Endothelial cell of umbilical vein (primary cell): ENCODE measurements around the gene NOP58. TPM values are rescaled to one million over a fixed set of nuclear protein-coding genes. Genes with fewer than 3 reads are reported as not detected.

Source experiments
- BruUV-seq: library from RNA; stranded (reverse); fragments of 400-500 nt; replicated peaks from 2 replicates; lab custom pipeline; 2021; lab: Mats Ljungman, UMichigan
- CTCF ChIA-PET: fragments of 300-600, 350-600 bp; sonication (Branson Sonifier 250); formaldehyde crosslinking; loops from one replicate; lab custom pipeline; 2021; ENCODE audit warnings: antibody characterized with exemption, inconsistent platforms; lab: Charles Lee
- POLR2A ChIA-PET: fragments of 300-600, 350-600 bp; sonication (Branson Sonifier 250); formaldehyde crosslinking; loops from one replicate; lab custom pipeline; 2021; ENCODE audit warnings: antibody characterized with exemption, inconsistent platforms; lab: Charles Lee
- DNase-seq: peaks from one replicate; pipeline ENCODE4 v3.0.0-alpha.2; 2011; ENCODE audit warnings: low read depth, low spot score
- FAIRE-seq: peaks from 2 replicates; lab custom pipeline; 2011; peaks lifted over from hg19 to GRCh38; lab: Jason Lieb, UNC
- H2AFZ ChIP-seq: 2 replicates; pipeline ENCODE4 v1.6.0; 2012; ENCODE audit warnings: low read depth, low read length, control low read depth, inconsistent platforms
- H3K27ac ChIP-seq: 2 replicates; pipeline ENCODE4 v1.5.1; 2011; ENCODE audit warnings: low read depth, mild to moderate bottlenecking, control low read depth, low read length, moderate library complexity; ENCODE audit not compliant: insufficient read depth
- H3K27me3 ChIP-seq, 2 experiments: 2 replicates each; pipeline versions ENCODE4 v1.6.0 to v1.6.1; 2011; ENCODE audit warnings: low read length in 2 of 2, mixed read lengths in 1 of 2; ENCODE audit not compliant: control insufficient read depth in 2 of 2, insufficient read depth in 2 of 2
- H3K36me3 ChIP-seq, 2 experiments: 2 replicates in 1 of 2; 3 replicates in 1 of 2; pipeline ENCODE4 v1.5.1; 2011; ENCODE audit warnings: low read length in 2 of 2, mild to moderate bottlenecking in 1 of 2, moderate library complexity in 1 of 2; ENCODE audit not compliant: control insufficient read depth in 2 of 2, insufficient read depth in 2 of 2; ENCODE audit errors: extremely low read depth in 1 of 2
- H3K4me1 ChIP-seq: 3 replicates; pipeline ENCODE4 v1.5.1; 2011; ENCODE audit warnings: mild to moderate bottlenecking, low read length; ENCODE audit not compliant: control insufficient read depth, insufficient read depth; ENCODE audit errors: extremely low read depth
- H3K4me2 ChIP-seq: 2 replicates; pipeline ENCODE4 v1.6.1; 2011; ENCODE audit warnings: low read length, control low read depth, mixed read lengths; ENCODE audit not compliant: insufficient read depth
- H3K4me3 ChIP-seq, 3 experiments: fragments of 200-600 bp in 1 of 3; sonication (generic), shearing (Covaris generic) in 1 of 3; replicated peaks in 1 of 3; 2 replicates each; pipeline ENCODE4 v1.5.1; 2011 to 2016; ENCODE audit warnings: control low read depth in 3 of 3, low read length in 3 of 3, mild to moderate bottlenecking in 2 of 3, inconsistent platforms in 1 of 3, low read depth in 1 of 3, moderate library complexity in 1 of 3; ENCODE audit not compliant: insufficient read depth in 1 of 3
- H3K79me2 ChIP-seq: 2 replicates; pipeline ENCODE4 v1.6.0; 2012; ENCODE audit warnings: low read length, inconsistent platforms; ENCODE audit not compliant: control insufficient read depth, insufficient read depth
- H3K9ac ChIP-seq: replicated peaks from 2 replicates; pipeline ENCODE3; 2011; ENCODE audit warnings: low read length, control low read depth; ENCODE audit not compliant: insufficient read depth; ENCODE audit errors: extremely low read depth
- H3K9me1 ChIP-seq: replicated peaks from 3 replicates; pipeline ENCODE4 v1.6.0; 2011; ENCODE audit warnings: mild to moderate bottlenecking, low read length; ENCODE audit not compliant: control insufficient read depth, insufficient read depth; ENCODE audit errors: extremely low read depth
- H3K9me3 ChIP-seq: replicated peaks from 2 replicates; pipeline ENCODE4 v1.5.1; 2012; ENCODE audit warnings: low read length, inconsistent platforms; ENCODE audit not compliant: control insufficient read depth, insufficient read depth
- H4K20me1 ChIP-seq: replicated peaks from 2 replicates; pipeline ENCODE3; 2011; ENCODE audit warnings: mild to moderate bottlenecking, low read length; ENCODE audit not compliant: control insufficient read depth, insufficient read depth; ENCODE audit errors: extremely low read depth
- CTCF ChIP-seq, 2 donors: IDR thresholded peaks; 1 replicate in 1 of 2; 2 replicates in 1 of 2; pipeline ENCODE4 v1.5.1; 2011; ENCODE audit warnings: low read length in 2 of 2, mild to moderate bottlenecking in 2 of 2, moderate library complexity in 2 of 2, control low read depth in 1 of 2, inconsistent platforms in 1 of 2, low read depth in 1 of 2; ENCODE audit not compliant: insufficient read depth in 1 of 2; ENCODE audit errors: extremely low read depth in 1 of 2
- EZH2 ChIP-seq: IDR thresholded peaks from 2 replicates; pipeline ENCODE4 v1.6.1; 2012; ENCODE audit warnings: borderline replicate concordance, low read depth, mild to moderate bottlenecking, moderate library complexity, low read length, inconsistent platforms; ENCODE audit not compliant: severe bottlenecking
- FOS ChIP-seq: IDR thresholded peaks from 2 replicates; pipeline ENCODE4 v1.6.1; 2011; ENCODE audit warnings: mild to moderate bottlenecking, low read length, moderate library complexity, borderline replicate concordance; ENCODE audit not compliant: insufficient read depth
- GATA2 ChIP-seq: IDR thresholded peaks from 2 replicates; pipeline ENCODE4 v1.7.0; 2011; ENCODE audit warnings: low read depth, mild to moderate bottlenecking, moderate library complexity, mixed read lengths, low read length; ENCODE audit not compliant: insufficient read length, insufficient read depth
- JUN ChIP-seq: IDR thresholded peaks from 2 replicates; pipeline ENCODE4 v1.6.1; 2011; ENCODE audit warnings: borderline replicate concordance, low read depth; ENCODE audit not compliant: insufficient read length, insufficient read depth
- MAX ChIP-seq: IDR thresholded peaks from 2 replicates; pipeline ENCODE4 v1.6.1; 2011; ENCODE audit not compliant: insufficient read depth, insufficient read length
- MYC ChIP-seq: IDR thresholded peaks from one replicate; pipeline ENCODE4 v1.6.1; 2011; ENCODE audit warnings: mild to moderate bottlenecking, low read depth, low read length
- POLR2AphosphoS5 ChIP-seq: IDR thresholded peaks from 2 replicates; pipeline ENCODE4 v1.6.1; 2012; ENCODE audit warnings: low read depth, mild to moderate bottlenecking, control low read depth, low read length, moderate library complexity; ENCODE audit not compliant: insufficient read depth
- dilution Hi-C: fragments of 300-500 bp; cut with MboI; formaldehyde crosslinking; loops from one replicate; pipeline ENCODE4 v1.15.0; 2019; ENCODE audit warnings: low sequenced_read_pairs; ENCODE audit not compliant: extremely low pct_ligation_motif_present
- intact Hi-C: fragments of 100-400 bp; cut with micrococcal nuclease; formaldehyde crosslinking; loops from one replicate; pipeline ENCODE4 v1.10.0; 2022
- polyA plus RNA-seq, 4 experiments: library from polyadenylated mRNA; depleted of rRNA in 3 of 4; stranded (reverse) in 3 of 4; unstranded in 1 of 4; fragments of >200 nt; gene quantifications; 2 replicates each; pipeline versions ENCODE4 v1.2.1 to v1.2.3, GENCODE V29; 2011 to 2012; ENCODE audit warnings: missing spikeins in 1 of 4
- total RNA-seq: library from RNA; stranded (reverse); gene quantifications from 2 replicates; pipeline ENCODE4 v1.2.3, GENCODE V29; 2021

NOP58 gene
- total and polyA plus RNA-seq, 2 donors (not counting 3 experiments of a cell fraction or from before 2014, with no cell fraction given), result 21.7 to 71.4 TPM

- no peaks in the 10 kb centered on the region for H3K27me3 ChIP-seq
- intact Hi-C loops (no loop called here), dilution Hi-C loops (no loop called here)
- no peak for DNase-seq
- ChIA-PET POLR2A (no interaction called here), CTCF (no interaction called here)
- H3K9me1 ChIP-seq, result no peaks in the 10 kb centered on the region
- no peak overlapping the region for H3K4me2 ChIP-seq
- H3K79me2 ChIP-seq, result no peaks in the 10 kb centered on the region
- FAIRE-seq, result no peak
- H4K20me1 ChIP-seq, result no peaks in the 10 kb centered on the region
- BruUV-seq, result no TSS peak
- H3K9me3 ChIP-seq, result no peaks in the 10 kb centered on the region
- no peak overlapping the region for H3K9ac ChIP-seq
- peaks cover 31% of the 10 kb centered on the region for H3K4me1 ChIP-seq
- no peak for TF ChIP-seq CTCF (IDR thresholded peaks at IDR 0.05; ENCODE audit: extremely low read depth in 1 of 2, insufficient read depth in 1 of 2, low read depth in 1 of 2, low read length in 2 of 2)
- no peak for TF ChIP-seq JUN
- TF ChIP-seq FOS, result no peak
- TF ChIP-seq MYC, result no peak
- no peak for TF ChIP-seq MAX
- TF ChIP-seq EZH2, result no peak
- TF ChIP-seq GATA2, result no peak
- no peak for TF ChIP-seq POLR2AphosphoS5
- no peaks in the 10 kb centered on the region for H3K36me3 ChIP-seq
- H2AFZ ChIP-seq, result no peak overlapping the region
- no peak overlapping the region for H3K4me3 ChIP-seq
- H3K27ac ChIP-seq, result no peak overlapping the region
Observed at GRCh38 chr2:202337706-202338346, 72.3 kb downstream of the NOP58 start.
